Left forelimb (tissue), 1 donor: ENCODE results near the gene METTL5.

Experiments
- DNase-seq: peaks from one replicate; pipeline ENCODE4 v3.0.0-alpha.2; 2018; ENCODE audit warnings: low spot score

Gene METTL5

GRCh38 chr2:169781249-169782013 is 43.3 kb downstream of the METTL5 start:
- no peak for DNase-seq

GRCh38 chr2:169778446-169778845 is 46.3 kb downstream of the METTL5 start:
- no peak for DNase-seq

GRCh38 chr2:169776252-169776761 is 48.4 kb downstream of the METTL5 start:
- DNase-seq, result no peak

GRCh38 chr2:169775765-169776164 is 48.9 kb downstream of the METTL5 start:
- DNase-seq, result no peak

- DNase-seq, result no peak
Observed at GRCh38 chr2:169775354-169775753, 49.4 kb downstream of the METTL5 start.

- no peak for DNase-seq
Observed at GRCh38 chr2:169772651-169773050, 52.1 kb downstream of the METTL5 start.

GRCh38 chr2:169771612-169772011 is 53.1 kb downstream of the METTL5 start:
- DNase-seq, result no peak

- no peak for DNase-seq
Observed at GRCh38 chr2:169771021-169771420, 53.7 kb downstream of the METTL5 start.

GRCh38 chr2:169768262-169768995 is 56.3 kb downstream of the METTL5 start:
- no peak for DNase-seq

GRCh38 chr2:169767243-169767888 is 57.3 kb downstream of the METTL5 start:
- DNase-seq, result no peak

- DNase-seq, result no peak
Observed at GRCh38 chr2:169765523-169765922, 59.2 kb downstream of the METTL5 start.

- DNase-seq, result no peak
Observed at GRCh38 chr2:169761970-169762292, 62.8 kb downstream of the METTL5 start.
